Smooth muscle cell (in vitro differentiated cells): ENCODE results near the gene POU3F1. TPM values are rescaled to one million over a fixed set of nuclear protein-coding genes. Genes with fewer than 3 reads are reported as not detected.

Experiments
- DNase-seq: peaks from one replicate; lab custom pipeline; 2025; ENCODE audit not compliant: unreplicated experiment; lab: John Stamatoyannopoulos, UW
- H2AFZ ChIP-seq: fragments of 200-600 bp; sonication (generic); 2 replicates; pipeline ENCODE4 v1.6.0; 2016; ENCODE audit warnings: antibody characterized with exemption, low read depth, mild to moderate bottlenecking
- H3F3A ChIP-seq: fragments of 200-600 bp; sonication (generic); 2 replicates; pipeline ENCODE4 v1.6.0; 2017; ENCODE audit warnings: antibody characterized with exemption, low read depth
- H3K27ac ChIP-seq: fragments of 200-600 bp; sonication (generic); 2 replicates; pipeline ENCODE4 v1.5.1; 2016; ENCODE audit warnings: low read depth, mild to moderate bottlenecking
- H3K27me3 ChIP-seq: fragments of 200-600 bp; sonication (generic); 2 replicates; pipeline ENCODE4 v1.6.1; 2016; ENCODE audit warnings: low read depth, mild to moderate bottlenecking
- H3K36me3 ChIP-seq: fragments of 200-600 bp; sonication (generic); 2 replicates; pipeline ENCODE4 v1.5.1; 2016; ENCODE audit warnings: low read depth
- H3K4me1 ChIP-seq: fragments of 200-600 bp; sonication (generic); 2 replicates; pipeline ENCODE4 v1.5.1; 2016; ENCODE audit warnings: low read depth
- H3K4me2 ChIP-seq: fragments of 200-600 bp; sonication (generic); 2 replicates; pipeline ENCODE4 v1.6.0; 2016; ENCODE audit warnings: mild to moderate bottlenecking
- H3K4me3 ChIP-seq: fragments of 200-600 bp; sonication (generic); 2 replicates; pipeline ENCODE4 v1.5.1; 2016; ENCODE audit warnings: mild to moderate bottlenecking
- H3K79me2 ChIP-seq: fragments of 200-600 bp; sonication (generic); 2 replicates; pipeline ENCODE4 v1.6.0; 2016; ENCODE audit warnings: low read depth, mild to moderate bottlenecking
- H3K9ac ChIP-seq: fragments of 200-600 bp; sonication (generic); 2 replicates; pipeline ENCODE4 v1.6.0; 2016; ENCODE audit warnings: low read depth
- H3K9me3 ChIP-seq: fragments of 200-600 bp; sonication (generic); replicated peaks from 2 replicates; pipeline ENCODE4 v1.5.1; 2016; ENCODE audit warnings: low read depth
- H4K20me1 ChIP-seq: fragments of 200-600 bp; sonication (generic); 2 replicates; pipeline ENCODE4 v1.6.0; 2016; ENCODE audit warnings: low read depth
- WGBS: methylation state at CpG from one replicate; pipeline ENCODE4 v1.1.7; 2016; ENCODE audit warnings: low lambda C conversion rate; 5-methylcytosine and 5-hydroxymethylcytosine counted together
- polyA plus RNA-seq: library from polyadenylated mRNA; unstranded; fragments of >200 nt; fragmentation: Nextera tagmentation; extraction: Ambion mirVana; gene quantifications from 2 replicates; pipeline ENCODE4 v1.2.1, GENCODE V29; 2016
- total RNA-seq: library from RNA; depleted of rRNA; stranded (reverse); fragments of >200 nt; gene quantifications from 2 replicates; pipeline ENCODE4 v1.2.3, GENCODE V29; 2014
- TF ChIP-seq, protein P1 (sequence below): fragments of 200-600 bp; sonication (generic); IDR thresholded peaks from 2 replicates; pipeline ENCODE4 v1.5.1; 2017; ENCODE audit warnings: borderline replicate concordance, mild to moderate bottlenecking, antibody characterized with exemption; ENCODE audit not compliant: insufficient read depth, poor library complexity, severe bottlenecking

The POU3F1 gene
- total RNA-seq (not detected in 2 replicates), polyA plus RNA-seq (0.55 and 1.4 TPM in 2 replicates)

DNA sequence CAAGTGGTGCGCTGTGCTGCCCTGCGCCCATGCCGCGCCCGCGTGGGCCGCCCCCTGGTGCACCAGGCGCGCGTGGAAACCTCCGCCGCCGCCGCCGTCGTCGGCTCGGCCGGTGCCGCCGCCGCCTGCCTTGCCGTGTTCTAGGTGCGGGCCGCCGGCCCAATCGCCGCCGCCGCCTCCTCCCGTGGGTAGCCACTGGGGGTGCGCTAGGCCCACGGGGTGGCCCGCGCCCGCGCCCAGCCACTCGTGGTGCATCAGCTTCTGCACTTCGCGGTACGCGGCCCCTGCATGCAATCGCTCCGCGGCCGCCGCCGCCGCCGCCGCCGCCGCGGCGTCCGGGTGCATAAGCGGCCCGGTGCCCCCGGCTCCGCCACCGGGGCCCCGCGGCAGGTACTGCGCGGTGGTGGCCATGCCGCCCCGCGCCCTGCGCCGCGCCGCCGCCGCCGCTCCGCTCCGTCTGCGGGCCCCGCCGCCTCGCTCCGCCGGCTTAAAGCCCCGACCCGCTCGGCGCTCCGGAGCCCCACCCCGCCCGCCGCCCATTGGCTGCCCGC lies at the start of gene POU3F1:
Gene POU3F1 (minus strand): TSS at position 461 of the 551 bp plus-strand sequence. CDS start 50 bp downstream, at position 411.
- DNase-seq: no peak
- Histone ChIP-seq H4K20me1 (peaks cover 3% of the 10 kb centered on the region), H3K27me3 (peaks cover 62% of the 10 kb centered on the region), H3K9me3 (no peaks in the 10 kb centered on the region), H3K4me3 (peak within 1 kb of the TSS; percentile 60), H2AFZ (peak within 1 kb of the TSS; percentile 54), H3K4me1 (peaks cover 32% of the 10 kb centered on the region), H3K36me3 (no peaks in the 10 kb centered on the region), H3F3A (no peaks in the 10 kb centered on the region), H3K9ac (no peak within 1 kb of the TSS), H3K4me2 (peak within 1 kb of the TSS; percentile 97), H3K27ac (no peak within 1 kb of the TSS), H3K79me2 (no peaks in the 10 kb centered on the region)
- 4% methylated on average over 34 of the region's 92 CpGs for WGBS
- TF ChIP-seq, protein P1, sequence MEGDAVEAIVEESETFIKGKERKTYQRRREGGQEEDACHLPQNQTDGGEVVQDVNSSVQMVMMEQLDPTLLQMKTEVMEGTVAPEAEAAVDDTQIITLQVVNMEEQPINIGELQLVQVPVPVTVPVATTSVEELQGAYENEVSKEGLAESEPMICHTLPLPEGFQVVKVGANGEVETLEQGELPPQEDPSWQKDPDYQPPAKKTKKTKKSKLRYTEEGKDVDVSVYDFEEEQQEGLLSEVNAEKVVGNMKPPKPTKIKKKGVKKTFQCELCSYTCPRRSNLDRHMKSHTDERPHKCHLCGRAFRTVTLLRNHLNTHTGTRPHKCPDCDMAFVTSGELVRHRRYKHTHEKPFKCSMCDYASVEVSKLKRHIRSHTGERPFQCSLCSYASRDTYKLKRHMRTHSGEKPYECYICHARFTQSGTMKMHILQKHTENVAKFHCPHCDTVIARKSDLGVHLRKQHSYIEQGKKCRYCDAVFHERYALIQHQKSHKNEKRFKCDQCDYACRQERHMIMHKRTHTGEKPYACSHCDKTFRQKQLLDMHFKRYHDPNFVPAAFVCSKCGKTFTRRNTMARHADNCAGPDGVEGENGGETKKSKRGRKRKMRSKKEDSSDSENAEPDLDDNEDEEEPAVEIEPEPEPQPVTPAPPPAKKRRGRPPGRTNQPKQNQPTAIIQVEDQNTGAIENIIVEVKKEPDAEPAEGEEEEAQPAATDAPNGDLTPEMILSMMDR: no peak

DNA sequence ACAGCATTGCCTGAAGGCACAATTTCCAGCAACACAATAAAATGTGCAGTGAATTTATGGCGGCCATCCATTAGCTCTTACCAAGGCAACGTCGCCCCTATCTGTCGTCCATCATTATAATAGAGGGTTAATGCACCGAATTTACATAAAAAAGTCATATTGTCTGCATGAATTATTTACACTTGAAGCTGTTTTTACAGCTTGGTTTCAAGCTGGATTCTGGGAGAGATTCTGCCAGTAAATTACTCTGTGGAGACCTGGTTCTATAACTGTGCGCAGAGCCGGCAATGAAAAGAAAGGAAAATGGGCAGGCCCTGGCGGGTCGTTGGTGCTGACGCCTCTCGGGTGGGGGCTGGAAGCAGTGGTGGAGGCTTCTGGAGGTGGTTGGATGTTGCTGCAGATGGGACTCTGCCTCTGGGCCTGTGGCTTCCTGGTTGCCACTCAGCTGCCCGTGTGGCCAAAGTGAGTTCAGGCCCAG lies 48.9 kb upstream of the POU3F1 start:
- H2AFZ ChIP-seq: no peak overlapping the region
- 84% methylated on average over 12 of the region's 12 CpGs for WGBS
- H3K27ac ChIP-seq: no peak overlapping the region
- H3K4me2 ChIP-seq: no peak overlapping the region
- no peak overlapping the region for H3K4me3 ChIP-seq
- H4K20me1 ChIP-seq: no peaks in the 10 kb centered on the region
- no peaks in the 10 kb centered on the region for H3K4me1 ChIP-seq
- no peaks in the 10 kb centered on the region for H3K27me3 ChIP-seq
- H3K79me2 ChIP-seq: no peaks in the 10 kb centered on the region
- H3K36me3 ChIP-seq: no peaks in the 10 kb centered on the region
- DNase-seq: no peak
- no peaks in the 10 kb centered on the region for H3K9me3 ChIP-seq
- TF ChIP-seq, protein P1: no peak
- H3F3A ChIP-seq: no peaks in the 10 kb centered on the region
- no peak overlapping the region for H3K9ac ChIP-seq

DNA sequence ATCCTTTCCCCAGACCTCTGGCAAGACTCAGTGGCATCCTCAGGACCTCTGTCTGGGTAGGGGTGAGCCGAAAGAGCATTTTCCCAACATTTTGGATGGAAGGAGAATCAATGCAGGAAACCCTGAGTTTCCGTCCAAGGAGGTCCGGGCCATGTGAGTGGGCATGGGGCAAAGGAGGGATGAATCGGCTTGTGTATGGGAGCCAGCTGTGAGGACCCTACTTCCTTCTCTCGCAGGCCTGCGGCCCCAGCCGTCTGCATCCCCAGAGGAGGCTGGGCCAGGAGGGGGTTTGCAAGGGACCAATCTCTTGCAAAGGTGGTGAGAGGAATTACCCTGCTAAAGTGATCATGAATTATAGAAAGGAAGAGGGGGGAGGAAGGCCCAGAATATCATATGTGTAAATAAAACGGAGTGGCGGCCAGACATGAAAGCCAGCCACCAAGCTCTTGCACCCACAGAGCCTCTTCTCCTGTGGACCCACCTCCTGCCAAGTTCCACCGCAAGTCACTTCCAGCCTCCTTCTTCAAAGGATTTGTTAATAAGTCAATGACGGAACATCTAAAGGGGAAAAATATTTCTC lies 48.2 kb upstream of the POU3F1 start:
- Histone ChIP-seq H3K4me2 (no peak overlapping the region), H3K4me1 (no peaks in the 10 kb centered on the region), H4K20me1 (no peaks in the 10 kb centered on the region), H3F3A (no peaks in the 10 kb centered on the region), H3K27me3 (no peaks in the 10 kb centered on the region), H3K27ac (no peak overlapping the region), H3K9me3 (no peaks in the 10 kb centered on the region), H3K4me3 (no peak overlapping the region), H3K36me3 (no peaks in the 10 kb centered on the region), H3K79me2 (no peaks in the 10 kb centered on the region), H3K9ac (no peak overlapping the region), H2AFZ (no peak overlapping the region)
- 88% methylated on average over 11 of the region's 11 CpGs for WGBS
- no peak for DNase-seq
- TF ChIP-seq, protein P1: no peak
